ENCODE results near the gene LPCAT4.
A peak's percentile ranks its signal among the peaks of the same experiment; 100 is the strongest.
"Not testable (repeated sequence)": the region's sequence is repeated elsewhere in the genome, so short reads cannot be mapped to it uniquely, and the experiment has no call there.

Gene LPCAT4

GRCh38 chr15:34367101-34368081 is at the start of gene LPCAT4:
Gene LPCAT4, minus strand, starts transcription at chr15:34367196. Its CDS starts 96 bp downstream, at chr15:34367100.
- DNase-seq = peak; percentile 85

DNA sequence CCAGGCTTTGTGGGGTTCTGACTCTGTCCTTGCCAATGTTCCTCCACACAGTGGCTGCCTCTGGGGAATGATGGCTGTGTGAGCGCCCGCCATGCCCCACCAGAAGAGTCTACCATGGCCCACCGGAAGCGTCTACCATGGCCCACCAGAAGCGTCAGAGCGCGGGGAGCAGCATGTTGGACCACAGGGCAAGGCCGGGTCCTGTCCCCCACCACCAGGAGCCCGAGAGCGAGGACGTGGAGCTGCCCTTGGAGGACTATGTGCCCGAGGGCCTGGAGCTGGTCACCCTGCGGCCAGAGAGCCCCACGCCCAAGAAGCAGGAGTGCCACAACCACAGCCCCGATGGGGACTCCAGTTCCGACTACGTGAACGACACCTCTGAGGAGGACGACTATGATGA is 42.5 kb upstream of the LPCAT4 start:
- not testable (repeated sequence) for DNase-seq

GRCh38 chr15:34408973-34409372 is 42.0 kb upstream of the LPCAT4 start:
- DNase-seq = not testable (repeated sequence)

GRCh38 chr15:34403899-34404298 is 36.9 kb upstream of the LPCAT4 start:
- DNase-seq = not testable (repeated sequence)

DNA sequence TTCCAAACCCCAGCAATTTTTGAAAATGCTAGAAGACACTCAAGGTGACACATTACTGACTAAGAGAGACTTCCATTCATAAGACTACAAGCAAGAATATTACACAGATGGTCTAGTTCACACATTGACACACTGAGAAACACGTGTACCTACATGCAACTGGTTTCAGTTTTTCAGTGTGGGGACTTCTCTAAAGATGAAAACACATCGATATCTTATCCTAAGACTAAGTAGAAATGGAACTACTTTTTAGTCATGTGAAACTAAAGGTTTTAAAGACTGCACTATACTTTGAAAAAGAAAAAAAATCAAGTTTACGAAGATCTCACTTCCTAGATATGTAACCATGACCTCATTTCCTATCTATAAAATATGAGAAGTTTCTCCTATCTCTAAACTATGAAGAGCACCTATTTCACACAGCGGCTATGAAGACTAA is 36.2 kb upstream of the LPCAT4 start:
- DNase-seq = not testable (repeated sequence)

DNA sequence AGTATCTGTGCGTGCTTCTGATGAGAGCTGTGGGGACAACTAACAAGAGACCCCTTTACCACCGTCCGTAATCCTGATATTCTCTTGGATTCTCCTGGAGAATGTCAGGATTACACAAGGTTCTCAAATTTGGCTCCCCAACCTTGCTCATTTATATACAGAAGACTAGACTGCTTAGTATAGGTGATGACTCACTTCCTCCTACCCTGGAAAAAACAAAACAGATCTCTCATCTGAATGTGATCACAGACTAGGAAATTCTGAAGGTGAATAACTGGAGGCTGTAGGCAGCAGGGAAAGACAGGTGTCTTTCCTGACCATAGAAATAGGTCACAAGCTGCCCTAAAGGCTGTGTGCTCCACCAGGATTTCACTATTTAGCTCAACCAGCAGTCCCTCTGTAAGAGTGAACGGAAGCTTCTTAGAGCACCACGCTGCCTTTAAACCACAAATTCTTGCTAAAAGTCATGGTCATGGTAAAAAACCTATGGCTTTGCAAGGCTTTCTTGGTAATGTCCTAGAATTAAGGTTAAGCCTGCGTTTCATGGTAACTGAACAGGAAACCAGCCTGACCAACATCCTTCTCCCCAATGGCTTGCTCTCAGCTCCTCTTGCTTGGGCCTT is 30.8 kb upstream of the LPCAT4 start:
- not testable (repeated sequence) for DNase-seq

DNA sequence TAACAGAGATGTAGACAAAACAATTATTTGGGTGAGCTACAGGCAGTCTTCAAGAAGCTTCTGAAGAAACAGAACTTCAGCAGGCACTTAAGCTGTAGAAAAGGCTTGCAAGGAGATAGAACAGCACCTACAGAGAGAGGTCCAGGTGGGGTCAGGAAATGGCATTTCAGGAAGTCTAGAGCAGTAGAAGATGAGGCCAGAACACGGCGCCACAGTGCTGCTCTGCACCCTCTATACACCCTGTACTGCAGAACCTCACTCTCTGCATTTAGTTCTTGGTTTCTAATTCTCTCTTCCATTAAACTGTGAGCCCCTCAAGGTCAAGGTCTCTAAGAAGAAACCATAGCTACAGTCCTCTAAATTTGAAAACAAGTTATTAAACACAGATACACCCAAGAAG is 26.0 kb upstream of the LPCAT4 start:
- not testable (repeated sequence) for DNase-seq

DNA sequence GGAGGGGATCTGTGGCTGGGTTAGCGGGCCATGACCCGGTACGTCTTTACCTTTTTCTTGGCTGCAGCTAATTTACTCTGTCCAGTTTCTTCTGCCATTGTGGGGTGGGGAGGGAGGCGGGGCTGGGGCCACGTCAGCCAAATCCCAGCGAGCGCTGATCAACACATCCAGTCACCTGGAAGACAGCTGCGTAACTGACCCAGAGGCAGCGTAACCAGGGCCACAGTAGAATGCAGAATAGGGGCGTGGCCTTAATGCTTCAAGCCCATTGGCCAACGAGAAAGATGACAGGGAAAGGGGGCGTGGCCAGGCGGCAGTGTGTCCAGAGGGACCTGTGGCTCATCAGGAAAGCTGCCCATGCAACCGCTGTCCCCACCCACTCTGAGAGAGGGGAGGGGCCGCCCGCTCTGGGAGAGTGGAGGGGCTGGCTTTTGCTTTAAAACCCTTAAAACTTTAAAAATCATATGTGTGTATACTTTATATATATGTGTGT is 22.6 kb upstream of the LPCAT4 start:
- not testable (repeated sequence) for DNase-seq

DNA sequence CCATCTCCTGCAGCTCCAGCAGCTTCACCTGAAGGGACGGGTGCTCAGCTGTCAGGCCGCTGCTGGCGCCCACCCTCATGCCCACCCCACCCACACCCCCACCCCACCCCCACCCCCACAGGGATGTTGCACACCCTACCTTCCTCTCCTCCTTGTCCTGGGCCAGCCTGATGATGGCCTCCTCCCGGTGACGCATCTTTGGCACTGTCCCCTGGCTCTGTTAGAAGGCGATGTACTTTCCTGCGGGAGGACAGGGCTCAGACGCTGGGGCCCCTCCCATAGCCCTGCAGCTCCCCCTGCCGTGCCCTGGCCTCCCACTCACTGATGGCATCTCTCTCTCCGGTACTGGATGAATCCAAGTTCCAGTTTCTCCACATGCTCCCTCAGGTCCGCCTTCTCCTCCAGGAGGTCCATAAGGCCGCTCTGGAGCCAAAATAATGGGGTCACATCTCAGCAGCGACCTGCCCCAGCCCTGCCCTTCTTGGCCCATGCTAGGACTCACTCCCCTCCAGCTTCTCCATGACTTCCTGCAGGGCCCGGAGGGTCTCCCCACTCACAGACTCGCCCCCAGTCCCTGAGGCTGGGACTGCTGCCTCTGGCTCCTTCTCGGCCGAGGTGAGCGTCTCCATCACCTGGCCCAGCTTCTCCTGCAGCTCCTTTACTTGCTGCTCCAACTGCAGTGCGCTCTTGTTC is 15.0 kb upstream of the LPCAT4 start:
- DNase-seq = not testable (repeated sequence)

GRCh38 chr15:34380491-34380890 is 13.5 kb upstream of the LPCAT4 start:
- not testable (repeated sequence) for DNase-seq

DNA sequence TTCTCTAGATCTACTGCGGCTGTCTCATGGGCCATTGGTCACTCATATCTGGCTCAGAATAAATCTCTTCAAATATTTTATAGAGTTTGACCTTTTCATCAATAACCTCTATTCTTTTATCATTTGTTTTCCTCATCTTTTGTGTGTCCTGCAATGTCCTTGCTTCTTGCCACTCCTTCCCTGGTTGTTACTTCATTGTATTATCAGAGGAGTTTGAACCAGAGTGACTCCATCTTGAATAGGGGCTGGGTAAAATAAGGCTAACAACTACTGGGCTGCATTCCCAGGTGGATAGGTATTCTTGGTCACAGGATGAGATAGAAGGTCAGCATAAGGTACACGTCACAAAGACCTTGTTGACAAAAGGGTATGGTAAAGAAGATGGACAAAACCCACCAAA is 9.9 kb upstream of the LPCAT4 start:
- no peak for DNase-seq

GRCh38 chr15:34375541-34375940 is 8.5 kb upstream of the LPCAT4 start:
- DNase-seq = not testable (repeated sequence)

DNA sequence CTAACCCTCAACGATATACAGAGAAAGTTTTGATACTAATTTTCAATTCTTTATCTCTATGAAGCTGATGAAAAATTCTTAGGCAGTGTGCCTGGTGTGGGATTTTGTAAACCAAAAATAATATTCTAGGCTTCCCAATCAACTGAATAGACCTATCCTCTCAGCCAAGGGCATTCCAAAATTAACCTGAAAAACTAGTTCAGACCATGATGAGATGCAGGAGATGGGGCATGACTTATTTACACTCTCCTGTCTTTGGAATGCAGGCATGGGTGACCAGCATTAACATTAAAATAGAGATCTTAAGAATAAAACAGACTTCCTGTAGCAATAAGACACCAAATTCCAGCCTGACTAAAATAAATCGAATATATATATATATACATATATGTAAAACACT is 7.8 kb upstream of the LPCAT4 start:
- no peak for DNase-seq

GRCh38 chr15:34373951-34374350 is 7.0 kb upstream of the LPCAT4 start:
- no peak for DNase-seq

GRCh38 chr15:34370643-34371042 is 3.6 kb upstream of the LPCAT4 start:
- no peak for DNase-seq

DNA sequence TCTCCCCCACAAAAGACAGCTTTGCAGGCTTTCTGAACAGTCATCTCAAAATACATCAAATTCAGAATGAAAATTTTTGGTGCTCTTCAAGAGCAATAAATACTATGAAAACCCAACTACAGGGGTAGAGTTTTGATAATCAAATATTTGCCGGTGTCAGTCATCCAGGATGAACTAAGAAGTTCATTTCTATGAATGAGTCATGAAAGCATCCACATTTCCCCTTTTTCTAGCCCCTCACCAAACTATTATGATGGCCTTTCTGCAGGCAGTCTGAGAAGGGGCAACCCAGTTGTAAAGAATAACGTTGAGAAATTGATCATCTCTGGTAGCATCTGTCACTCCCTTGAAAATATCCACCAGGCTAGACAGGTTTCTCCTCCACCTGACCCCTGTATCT is 3.1 kb upstream of the LPCAT4 start:
- no peak for DNase-seq

GRCh38 chr15:34366271-34367065 is 528 bp downstream of the LPCAT4 start:
- DNase-seq = peak; percentile 46

GRCh38 chr15:34365836-34366235 is 1.2 kb downstream of the LPCAT4 start:
- DNase-seq = no peak

DNA sequence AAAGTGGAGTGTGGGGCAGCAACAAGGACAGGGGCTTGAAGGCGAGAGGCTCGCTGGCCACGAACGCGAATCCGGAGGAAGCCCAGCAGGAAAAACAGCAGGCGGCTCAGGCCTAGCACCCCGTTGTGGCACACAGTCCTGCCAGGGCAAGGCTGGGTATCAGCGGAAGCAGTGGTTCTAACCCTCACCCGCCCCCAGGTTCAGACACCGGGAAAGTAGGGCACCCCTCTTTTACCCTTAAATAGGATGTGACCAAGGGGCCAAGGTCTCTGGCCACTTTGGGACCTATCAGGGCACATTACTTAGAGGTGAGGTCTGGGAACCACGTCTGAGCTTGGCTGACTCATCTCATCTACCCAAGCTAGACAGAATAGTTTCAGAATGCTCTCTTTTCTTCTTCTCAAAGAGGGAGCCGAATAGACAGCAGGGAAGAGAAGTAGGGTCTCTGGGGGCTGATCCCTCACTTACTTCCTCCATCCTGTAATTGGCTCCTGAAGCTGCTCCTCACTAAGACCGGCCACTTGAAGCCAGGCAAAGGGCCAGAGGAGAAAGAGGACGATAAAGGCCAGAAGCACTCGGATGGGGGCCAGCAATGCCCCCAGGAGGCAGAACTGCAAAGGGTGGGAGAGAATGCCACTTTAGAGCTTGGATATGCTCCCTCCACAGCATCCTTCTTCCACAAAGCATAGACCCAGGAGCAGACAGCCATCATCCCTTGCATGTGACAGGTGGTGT is 1.7 kb downstream of the LPCAT4 start:
- DNase-seq = peak; percentile 12

DNA sequence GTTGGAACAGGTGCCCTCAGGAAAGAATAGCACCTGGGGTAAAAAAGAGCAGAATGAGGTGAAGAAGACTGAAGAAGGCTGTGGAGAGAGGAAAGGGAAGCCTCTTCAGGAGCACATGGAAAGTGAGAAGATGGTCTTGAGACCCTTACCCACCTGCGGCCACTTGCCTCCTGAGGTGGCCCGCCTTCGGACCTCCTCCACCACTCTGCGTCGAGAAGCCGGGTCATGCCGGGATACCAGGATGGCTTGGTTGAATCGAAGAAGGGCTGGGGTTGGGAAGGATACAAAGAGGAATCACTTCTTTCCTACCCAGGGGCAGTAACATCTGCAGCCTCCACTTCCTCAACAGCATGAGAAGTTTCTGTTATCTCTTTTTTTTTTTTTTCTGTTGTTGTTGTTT is 3.0 kb downstream of the LPCAT4 start:
- DNase-seq = no peak

DNA sequence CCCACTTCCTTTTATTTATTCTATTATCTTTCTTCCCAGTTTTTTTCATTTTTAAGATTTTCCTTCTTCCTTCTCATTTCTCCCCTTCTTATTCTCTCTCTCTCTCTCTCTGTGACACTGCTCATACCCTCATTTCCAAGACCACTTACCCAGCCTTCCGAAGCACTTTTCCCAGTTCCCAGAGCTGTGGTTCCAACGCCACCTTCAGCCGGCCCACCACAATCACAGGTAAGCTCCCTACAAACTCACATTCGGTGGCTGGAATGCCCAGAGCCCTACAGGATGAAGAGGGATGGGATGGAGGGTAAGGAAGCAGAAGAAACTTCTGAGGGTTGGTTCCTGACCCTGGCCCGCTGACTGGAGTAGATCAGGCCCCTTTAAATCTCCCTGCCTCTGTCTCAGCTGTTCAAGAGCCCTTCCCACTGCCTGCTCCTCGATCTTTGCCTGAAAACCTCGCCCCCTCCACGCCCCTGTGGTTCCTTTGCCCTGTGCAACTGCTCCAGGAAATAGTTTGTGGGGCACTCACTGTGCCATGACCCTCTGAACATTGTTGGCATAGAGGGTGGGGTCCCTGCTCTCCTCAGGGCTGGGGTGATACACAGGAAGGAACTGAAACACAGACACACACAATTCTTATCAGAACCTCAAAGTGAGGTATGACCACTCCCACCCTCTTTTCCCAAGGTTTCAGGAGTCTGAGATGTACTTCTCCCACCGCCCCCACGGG is 4.8 kb downstream of the LPCAT4 start:
- DNase-seq = no peak
